ENCODE results near the gene JMY. TPM values are rescaled to one million over a fixed set of nuclear protein-coding genes. Genes with fewer than 3 reads are reported as not detected.

Gene JMY
- total RNA-seq, 1 experiment from 2014 or later = 15.2 TPM

GRCh38 chr5:79349047-79349446 lies 113.1 kb downstream of the JMY start:
- Histone ChIP-seq H2BK12ac (ENCODE audit: insufficient read length, low read depth, low read length) (no peak overlapping the region), H2AFZ (ENCODE audit: low read length) (no peak overlapping the region), H3K23ac (ENCODE audit: insufficient read length, low read depth, low read length) (no peak overlapping the region), H2BK5ac (ENCODE audit: insufficient read length, low read length) (no peak overlapping the region), H3K4me1 (ENCODE audit: insufficient read depth, low read length) (no peaks in the 10 kb centered on the region), H2BK20ac (ENCODE audit: low read depth, low read length, poor library complexity, severe bottlenecking) (no peak overlapping the region), H3K79me1 (ENCODE audit: insufficient read depth, low read depth, low read length, poor library complexity, severe bottlenecking) (no peaks in the 10 kb centered on the region), H3K27me3 (ENCODE audit: insufficient read depth, low read length) (no peaks in the 10 kb centered on the region), H3K79me2 (ENCODE audit: insufficient read depth, low read length) (no peaks in the 10 kb centered on the region), H4K5ac (ENCODE audit: insufficient read length, low read depth, low read length) (no peak overlapping the region), H3T11ph (ENCODE audit: low read length) (no peak overlapping the region), H4K8ac (replicated peaks; ENCODE audit: insufficient read length, low read depth, low read length) (no peak overlapping the region), H3K4me2 (ENCODE audit: insufficient read depth, insufficient read length, low read length) (no peak overlapping the region), H3K23me2 (ENCODE audit: insufficient read length, low read depth, low read length, poor library complexity, severe bottlenecking) (no peaks in the 10 kb centered on the region), H4K20me1 (ENCODE audit: control insufficient read depth, insufficient read depth, insufficient read length) (no peaks in the 10 kb centered on the region), H3K18ac (ENCODE audit: insufficient read length, low read depth, low read length) (no peak overlapping the region), H3K9ac (ENCODE audit: extremely low read depth, insufficient read length, low read length) (no peak overlapping the region), H3K4ac (ENCODE audit: low read depth, low read length) (no peak overlapping the region), H2AK5ac (ENCODE audit: insufficient read length, low read length) (no peak overlapping the region), H3K9me3 (ENCODE audit: control insufficient read depth, low read depth, low read length) (no peaks in the 10 kb centered on the region), H3K56ac (ENCODE audit: insufficient read length, low read depth, low read length) (no peak overlapping the region), H2BK120ac (ENCODE audit: low read depth, low read length, poor library complexity, severe bottlenecking) (no peak overlapping the region), H2BK15ac (ENCODE audit: low read depth, low read length) (no peak overlapping the region), H4K91ac (ENCODE audit: insufficient read length, low read depth, low read length) (no peak overlapping the region), H3K27ac (ENCODE audit: insufficient read length, low read depth, low read length) (no peak overlapping the region), H3K14ac (ENCODE audit: insufficient read depth, low read length) (no peak overlapping the region)
- no peak for TF ChIP-seq CTCF (conservative IDR thresholded peaks at IDR 0.05)
- Mint-ChIP-seq H3K4me1 (no peaks in the 10 kb centered on the region), H3K27me3 (ENCODE audit: low read depth) (no peaks in the 10 kb centered on the region), H3K4me3 (no peak overlapping the region), H3K27ac (no peak overlapping the region; a peak in 1 of 7 replicates), H3K9me3 (peaks cover 19 to 22% of the 10 kb centered on the region in 2 experiments), H3K36me3 (ENCODE audit: insufficient read depth in 1 of 3, low read depth in 3 of 3) (peaks cover 4 to 14% (median 7%) of the 10 kb centered on the region in 3 experiments; a peak in 6 of 7 replicates)
- DNase-seq = no peak
- no CpG with 5 or more reads among the region's 10 CpGs for WGBS (ENCODE audit: extremely low coverage, insufficient read length, low lambda C conversion rate)
